Measurements from ENCODE around the gene SETD1B.

SETD1B gene

DNA sequence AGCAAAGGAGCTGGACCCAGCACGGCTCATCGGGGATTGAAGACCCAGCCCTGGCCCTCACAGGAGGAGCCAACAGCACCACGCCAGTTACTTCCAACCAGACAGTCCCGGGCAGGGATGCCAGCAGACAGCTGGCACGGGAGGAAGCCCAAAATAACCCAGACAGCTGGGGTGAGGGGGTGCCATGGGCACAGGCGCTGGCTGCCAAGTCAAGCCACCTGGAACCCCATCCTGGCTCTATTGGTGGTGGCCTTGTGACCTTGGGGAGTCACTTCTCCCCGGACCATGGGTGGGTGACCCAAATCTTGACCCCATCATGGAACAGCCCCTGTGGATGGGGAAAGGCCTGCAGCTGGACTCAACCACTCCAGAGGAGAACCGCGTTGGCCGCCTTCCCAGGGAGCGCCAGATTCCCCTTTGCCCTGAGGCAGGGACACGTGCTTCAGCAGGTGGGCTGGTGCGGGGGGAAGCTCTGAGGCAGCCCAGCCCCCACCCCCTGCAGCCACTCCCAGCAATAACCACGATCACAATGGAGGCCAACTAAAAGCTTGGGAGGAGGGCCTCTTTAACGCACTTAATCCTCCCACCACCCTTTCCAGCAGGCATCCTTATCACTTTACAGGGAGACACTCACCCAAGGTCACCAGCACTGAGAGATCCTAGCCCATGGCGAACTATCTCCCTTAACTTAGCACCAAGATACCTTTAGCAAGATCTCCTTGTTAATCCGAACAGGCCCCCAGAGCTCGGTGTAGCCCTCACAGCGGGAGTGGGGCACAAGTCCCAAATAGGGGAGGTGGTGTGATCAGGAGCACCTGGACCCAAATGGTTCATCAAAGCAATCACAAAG lies 5.6 kb upstream of the SETD1B start:
- H3K27ac ChIP-seq = peak overlapping the region; percentile 100
- TF ChIP-seq ZFX (IDR thresholded peaks at IDR 0.05; ENCODE audit: borderline replicate concordance) = no peak
- TF ChIP-seq, protein P1, sequence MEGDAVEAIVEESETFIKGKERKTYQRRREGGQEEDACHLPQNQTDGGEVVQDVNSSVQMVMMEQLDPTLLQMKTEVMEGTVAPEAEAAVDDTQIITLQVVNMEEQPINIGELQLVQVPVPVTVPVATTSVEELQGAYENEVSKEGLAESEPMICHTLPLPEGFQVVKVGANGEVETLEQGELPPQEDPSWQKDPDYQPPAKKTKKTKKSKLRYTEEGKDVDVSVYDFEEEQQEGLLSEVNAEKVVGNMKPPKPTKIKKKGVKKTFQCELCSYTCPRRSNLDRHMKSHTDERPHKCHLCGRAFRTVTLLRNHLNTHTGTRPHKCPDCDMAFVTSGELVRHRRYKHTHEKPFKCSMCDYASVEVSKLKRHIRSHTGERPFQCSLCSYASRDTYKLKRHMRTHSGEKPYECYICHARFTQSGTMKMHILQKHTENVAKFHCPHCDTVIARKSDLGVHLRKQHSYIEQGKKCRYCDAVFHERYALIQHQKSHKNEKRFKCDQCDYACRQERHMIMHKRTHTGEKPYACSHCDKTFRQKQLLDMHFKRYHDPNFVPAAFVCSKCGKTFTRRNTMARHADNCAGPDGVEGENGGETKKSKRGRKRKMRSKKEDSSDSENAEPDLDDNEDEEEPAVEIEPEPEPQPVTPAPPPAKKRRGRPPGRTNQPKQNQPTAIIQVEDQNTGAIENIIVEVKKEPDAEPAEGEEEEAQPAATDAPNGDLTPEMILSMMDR (IDR thresholded peaks at IDR 0.05) = no peak

DNA sequence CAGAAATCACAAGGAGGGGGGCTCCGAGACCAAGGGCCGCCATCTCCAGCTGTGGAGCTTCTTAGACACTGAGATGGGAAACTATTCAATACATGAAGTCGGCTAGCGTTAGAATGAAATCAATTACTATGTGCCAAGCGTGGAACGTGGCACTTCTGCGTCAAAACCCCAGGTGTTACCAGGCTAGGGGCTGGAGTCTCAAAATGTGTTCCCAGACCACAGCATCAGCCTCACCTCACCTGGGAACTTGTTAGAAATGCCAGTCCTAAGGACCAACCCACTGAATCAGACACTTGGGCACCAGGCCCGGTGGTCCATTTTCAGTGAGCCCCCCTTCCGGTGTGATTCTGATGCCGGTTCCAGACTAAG lies 5.0 kb upstream of the SETD1B start:
- TF ChIP-seq, protein P1 (IDR thresholded peaks at IDR 0.05) = no peak
- peak overlapping the region; percentile 100 for H3K27ac ChIP-seq

DNA sequence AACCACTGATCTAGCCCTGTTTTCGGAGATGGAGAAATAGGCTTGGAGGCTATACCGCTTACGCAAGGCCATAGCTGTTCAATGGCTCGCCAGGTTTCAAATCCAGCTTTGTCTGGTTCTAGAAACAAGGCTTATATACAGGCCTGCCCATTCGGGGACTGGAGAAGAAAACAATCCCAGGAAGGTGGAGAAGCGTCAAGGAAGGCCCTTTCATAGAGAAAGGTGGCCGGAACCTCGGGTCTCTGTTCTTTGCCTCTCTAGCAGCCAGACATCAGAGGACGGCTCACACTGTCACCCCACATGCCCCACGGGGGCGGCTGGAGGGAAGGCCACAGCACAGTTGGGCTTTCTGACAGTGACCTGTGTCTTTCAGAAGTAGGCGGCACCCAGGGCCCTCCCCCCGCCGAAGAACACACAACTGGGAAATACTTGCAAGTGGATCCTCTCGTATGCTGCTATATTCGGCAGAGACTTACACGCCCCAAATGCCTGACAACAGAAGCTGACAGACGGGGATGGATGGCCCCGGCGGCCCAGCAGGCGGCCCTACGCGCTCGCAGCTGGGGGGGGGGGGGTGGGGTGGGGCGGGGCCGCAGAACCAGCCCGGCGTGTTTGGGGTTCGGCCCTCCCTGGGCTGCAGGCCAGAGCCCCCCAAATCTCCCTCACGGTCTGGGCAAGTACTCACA lies 4.5 kb upstream of the SETD1B start:
- H3K27ac ChIP-seq = peak overlapping the region; percentile 100
- TF ChIP-seq, protein P1 (IDR thresholded peaks at IDR 0.05) = no peak
- TF ChIP-seq ZFX (IDR thresholded peaks at IDR 0.05; ENCODE audit: borderline replicate concordance) = no peak

DNA sequence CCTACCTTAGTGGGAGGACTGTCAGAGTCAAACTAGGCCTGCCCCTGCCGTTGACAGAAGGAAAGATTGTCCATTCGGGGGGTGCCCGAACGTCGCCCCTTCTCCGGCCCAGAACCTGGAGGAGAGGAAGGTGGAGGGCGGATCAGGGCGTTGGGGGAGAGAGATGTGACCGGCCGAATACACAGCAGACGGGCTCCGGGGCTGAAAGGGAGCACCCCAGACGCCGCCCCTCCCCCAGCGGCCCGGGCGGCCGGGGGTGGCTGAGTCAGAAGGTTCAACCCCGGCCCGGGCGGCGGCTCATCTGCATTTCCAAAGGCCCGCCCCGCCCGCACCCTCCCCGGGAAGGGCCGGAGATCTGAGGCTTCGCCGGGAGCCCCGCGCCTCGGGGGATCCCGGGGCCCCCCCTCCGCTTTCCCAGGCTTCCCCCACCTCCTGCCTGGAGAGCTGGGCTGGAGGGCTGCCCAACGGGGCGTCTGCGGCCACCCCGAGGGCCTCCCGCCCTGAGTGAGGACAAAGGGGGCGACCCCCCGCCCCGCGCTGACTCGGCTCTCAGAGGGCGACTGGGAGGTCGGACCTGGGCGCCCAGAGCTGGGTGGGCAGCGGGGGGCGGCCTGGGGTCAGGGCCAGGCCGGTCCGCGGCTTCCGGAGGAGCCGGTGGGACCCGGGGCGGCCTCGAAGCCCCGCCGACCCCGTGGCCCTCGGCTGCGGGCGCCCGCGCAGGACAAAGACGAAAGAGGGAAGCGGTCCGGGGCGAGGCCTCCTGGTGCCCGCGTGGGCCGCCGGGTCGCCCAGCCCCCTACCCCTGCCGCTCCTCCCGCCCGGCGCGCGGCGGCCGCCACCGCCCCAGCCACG lies 3.7 kb upstream of the SETD1B start:
- TF ChIP-seq, protein P1 (IDR thresholded peaks at IDR 0.05) = no peak
- TF ChIP-seq ZFX (IDR thresholded peaks at IDR 0.05; ENCODE audit: borderline replicate concordance) = no peak
- H3K27ac ChIP-seq = peak overlapping the region; percentile 100

DNA sequence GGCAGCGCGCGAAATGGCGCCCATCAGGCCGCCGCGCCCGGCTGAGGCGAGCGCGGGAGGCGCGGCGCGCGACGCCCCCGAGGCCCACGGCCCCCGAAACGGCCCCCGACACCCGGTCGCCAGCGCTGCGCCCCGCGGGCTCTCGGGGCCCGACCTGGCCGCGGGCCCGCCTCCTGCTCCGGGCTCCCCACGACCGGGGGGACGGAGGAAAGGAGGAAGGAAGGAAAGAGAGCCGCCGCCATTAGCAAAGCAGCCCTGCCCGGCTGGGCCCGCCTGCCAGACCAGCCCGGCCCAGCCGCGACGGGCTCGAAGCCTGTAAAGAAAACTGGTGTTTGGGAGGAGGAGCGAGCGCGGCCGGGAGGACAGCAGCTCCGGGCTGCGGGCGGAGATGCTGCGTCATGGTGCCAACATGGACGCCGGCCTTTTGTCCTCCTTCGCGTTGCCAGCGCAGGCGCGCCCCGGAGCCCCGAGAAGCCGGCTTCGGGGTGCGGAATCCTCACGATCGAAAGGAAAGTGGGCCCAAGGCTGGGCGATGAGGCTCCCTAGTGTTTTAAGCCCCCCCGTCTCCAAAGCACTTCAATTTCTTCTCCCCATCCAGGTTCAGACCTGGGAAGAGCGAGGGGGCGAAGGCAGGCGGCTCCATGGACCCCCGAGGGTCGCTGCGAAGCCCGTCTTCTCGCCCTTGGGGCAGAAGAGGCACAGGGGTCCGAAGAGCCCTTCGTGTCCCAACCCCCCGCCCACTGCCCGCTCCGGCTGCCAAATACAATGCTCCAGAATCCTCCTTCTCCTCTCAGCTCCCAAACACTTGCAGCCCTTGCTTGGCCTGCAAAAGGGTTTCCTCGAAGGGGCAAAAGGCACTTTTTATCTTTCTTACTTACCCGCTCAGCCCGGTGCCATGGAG lies 2.9 kb upstream of the SETD1B start:
- TF ChIP-seq, protein P1 (IDR thresholded peaks at IDR 0.05) = no peak
- TF ChIP-seq ZFX (IDR thresholded peaks at IDR 0.05; ENCODE audit: borderline replicate concordance) = no peak
- H3K27ac ChIP-seq = peak overlapping the region; percentile 100

DNA sequence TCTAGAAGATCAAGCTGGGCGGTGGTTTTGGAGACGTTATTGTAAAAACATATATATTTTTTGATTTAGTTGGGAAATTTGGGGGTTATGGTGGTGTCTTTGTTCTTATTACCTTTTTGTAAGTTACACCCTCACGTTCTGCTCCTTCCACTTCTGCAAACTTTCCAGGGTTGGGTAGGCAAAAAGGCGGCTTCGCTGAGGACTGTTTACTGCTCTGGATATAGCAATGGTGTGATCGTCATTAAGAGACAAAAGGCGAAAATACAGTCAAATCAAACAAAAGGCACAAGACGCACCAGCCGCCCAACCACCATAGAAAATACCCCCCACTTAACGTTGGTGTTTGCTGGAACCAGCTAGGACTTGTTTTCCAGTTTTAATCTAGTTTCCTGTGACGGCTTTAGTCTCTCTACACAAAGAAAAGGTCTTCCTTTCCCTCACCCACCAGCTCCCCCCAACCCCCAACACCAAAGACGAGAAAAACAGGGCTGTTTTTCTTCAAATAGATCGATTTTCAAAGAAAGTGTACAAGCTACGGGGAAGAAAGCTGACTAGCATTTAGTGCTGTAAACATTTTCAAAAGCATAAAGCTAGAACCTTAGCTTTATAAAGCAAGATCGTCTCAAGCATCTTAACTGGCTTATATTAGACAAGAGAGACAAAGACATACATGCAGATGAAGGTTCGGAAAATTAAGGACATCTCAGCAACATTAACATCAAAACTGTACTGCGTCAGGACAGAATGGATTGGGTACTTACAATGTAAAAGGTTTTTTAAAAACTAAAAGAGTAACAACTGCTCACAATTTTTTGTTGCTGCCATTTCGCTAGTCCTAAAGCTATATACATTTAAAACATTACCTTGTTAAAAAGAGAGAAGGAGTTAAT lies 2.0 kb upstream of the SETD1B start:
- TF ChIP-seq, protein P1 (IDR thresholded peaks at IDR 0.05) = no peak
- no peak for TF ChIP-seq ZFX (IDR thresholded peaks at IDR 0.05; ENCODE audit: borderline replicate concordance)
- H3K27ac ChIP-seq = peak overlapping the region; percentile 100
